ENCODE data around the gene ASPHD2.

Gene ASPHD2

GRCh38 chr22:26481112-26481693, 52.1 kb downstream of the ASPHD2 start (continued):
- no peak for TF ChIP-seq KLF1 (tag by site-specific recombination; IDR thresholded peaks at IDR 0.05)

GRCh38 chr22:26481694-26482093, 52.6 kb downstream of the ASPHD2 start:
- peaks cover 4% of the 10 kb centered on the region; the same call in 1 of the 2 replicates for H3K4me1 ChIP-seq (ENCODE audit: control insufficient read depth, insufficient read depth, low read length)
- no peak for TF ChIP-seq HOXD13 (CRISPR knock-in tag; IDR thresholded peaks at IDR 0.05; ENCODE audit: borderline replicate concordance)
- TF ChIP-seq PRDM1 (tag by site-specific recombination; IDR thresholded peaks at IDR 0.05) = peak; percentile 71; the same call in 1 of the 2 replicates
- no peak for TF ChIP-seq MZF1 (tag by site-specific recombination; IDR thresholded peaks at IDR 0.05; ENCODE audit: borderline replicate concordance)
- TF ChIP-seq KLF17 (tag by site-specific recombination; IDR thresholded peaks at IDR 0.05) = no peak
- peak; percentile 87 for TF ChIP-seq ZBTB17 (tag by site-specific recombination; IDR thresholded peaks at IDR 0.05)
- TF ChIP-seq ZBTB11 (tag by site-specific recombination; conservative IDR thresholded peaks at IDR 0.05; ENCODE audit: low read depth) = no peak
- no peak for TF ChIP-seq ZNF768 (tag by site-specific recombination; IDR thresholded peaks at IDR 0.05)
- CTCF ChIA-PET = interaction anchor here (0.8 to 8.1 kb wide), 6 partner anchors 14 to 120 kb away, joined by 3 to 47 read pairs (median 4); no protein-coding TSS in a partner anchor

GRCh38 chr22:26482161-26482560, 53.1 kb downstream of the ASPHD2 start:
- Histone ChIP-seq H3K36me3 (ENCODE audit: control insufficient read depth in 2 of 2, insufficient read depth in 1 of 2, low read length in 2 of 2) (peaks cover 8 to 47% of the 10 kb centered on the region in 2 experiments; a peak in 2 of 3 replicates), H3K9me3 (ENCODE audit: control insufficient read depth, insufficient read depth, low read depth, low read length) (no peaks in the 10 kb centered on the region), H3K4me3 (ENCODE audit: low read depth, low read length) (no peak overlapping the region), H3K27ac (ENCODE audit: extremely low read depth, low read depth, low read length) (no peak overlapping the region), H3K4me1 (ENCODE audit: control insufficient read depth, insufficient read depth, low read length) (peaks cover 4% of the 10 kb centered on the region; the same call in 1 of the 2 replicates)
- POLR2A ChIA-PET = interaction anchor here (1.8 to 3.7 kb wide), 3 partner anchors 12 to 76 kb away, joined by 8 to 27 read pairs (median 13); partner anchors contain the start of gene TFIP11
- CTCF ChIA-PET = interaction anchor here (0.7 to 8.1 kb wide), 6 partner anchors 8 to 115 kb away, joined by 3 to 47 read pairs (median 4); no protein-coding TSS in a partner anchor
- TF ChIP-seq ZEB2 (tag by site-specific recombination; IDR thresholded peaks at IDR 0.05) (no peak), ZNF175 (tag by site-specific recombination; IDR thresholded peaks at IDR 0.05) (no peak), GLIS1 (tag by site-specific recombination; IDR thresholded peaks at IDR 0.05) (no peak), PRDM4 (tag by site-specific recombination; IDR thresholded peaks at IDR 0.05) (no peak), ZNF580 (tag by site-specific recombination; IDR thresholded peaks at IDR 0.05) (no peak), ZNF660 (tag by site-specific recombination; IDR thresholded peaks at IDR 0.05) (no peak), ZBTB44 (tag by site-specific recombination; IDR thresholded peaks at IDR 0.05) (no peak), ZNF585B (tag by site-specific recombination; IDR thresholded peaks at IDR 0.05) (no peak), ZNF433 (tag by site-specific recombination; IDR thresholded peaks at IDR 0.05; ENCODE audit: low read depth) (no peak), ZNF274 (IDR thresholded peaks at IDR 0.05; ENCODE audit: low read length) (no peak), ZNF274 (tag by site-specific recombination; IDR thresholded peaks at IDR 0.05; ENCODE audit: borderline replicate concordance) (no peak), ZNF561 (tag by site-specific recombination; IDR thresholded peaks at IDR 0.05; ENCODE audit: borderline replicate concordance) (no peak), ZNF530 (tag by site-specific recombination; IDR thresholded peaks at IDR 0.05; ENCODE audit: low read depth) (no peak), ZNF114 (tag by site-specific recombination; IDR thresholded peaks at IDR 0.05) (no peak), ZNF248 (tag by site-specific recombination; IDR thresholded peaks at IDR 0.05) (no peak), BCL11B (tag by site-specific recombination; IDR thresholded peaks at IDR 0.05; ENCODE audit: low read depth) (no peak), TRIM28 (IDR thresholded peaks at IDR 0.05; ENCODE audit: borderline replicate concordance, low read length) (no peak)

More at GRCh38 chr22:26481694-26482093, 52.6 kb downstream of the ASPHD2 start:
- Histone ChIP-seq H3K9me3 (ENCODE audit: control insufficient read depth, insufficient read depth, low read depth, low read length) (no peaks in the 10 kb centered on the region), H3K27ac (ENCODE audit: extremely low read depth, low read depth, low read length) (no peak overlapping the region), H3K36me3 (ENCODE audit: control insufficient read depth in 2 of 2, insufficient read depth in 1 of 2, low read length in 2 of 2) (peaks cover 11 to 50% of the 10 kb centered on the region in 2 experiments), H3K4me3 (ENCODE audit: low read depth, low read length) (no peak overlapping the region)
- POLR2A ChIA-PET = interaction anchor here (3.7 kb wide), 1 partner anchor 11 kb away, joined by 27 read pairs; no protein-coding TSS in a partner anchor

Measured in HEK293 (cell line).